Liver (tissue), 9 donors: Measurements from ENCODE around the gene DDX42. TPM values are rescaled to one million over a fixed set of nuclear protein-coding genes. Genes with fewer than 3 reads are reported as not detected.
"Not testable (repeated sequence)": the region's sequence is repeated elsewhere in the genome, so short reads cannot be mapped to it uniquely, and the experiment has no call there.

Source experiments
- DNase-seq: peaks from one replicate; pipeline ENCODE4 v3.0.0-alpha.2; 2017; ENCODE audit warnings: low spot score
- H3K27ac ChIP-seq, 2 donors: one replicate each; pipeline ENCODE4 v1.7.0; 2013; ENCODE audit warnings: inconsistent platforms in 2 of 2, low read length in 2 of 2, control low read depth in 1 of 2, low read depth in 1 of 2, mild to moderate bottlenecking in 1 of 2
- H3K27me3 ChIP-seq, 4 donors: one replicate each; pipeline versions ENCODE4 v1.6.1 to v1.7.0; 2013; ENCODE audit warnings: low read length in 3 of 4, inconsistent platforms in 1 of 4, mild to moderate bottlenecking in 1 of 4, moderate library complexity in 1 of 4; ENCODE audit not compliant: control insufficient read depth in 4 of 4, insufficient read depth in 4 of 4
- H3K36me3 ChIP-seq, 4 donors: one replicate each; pipeline versions ENCODE4 v1.6.1 to v1.7.0; 2013; ENCODE audit warnings: low read length in 3 of 4, mild to moderate bottlenecking in 3 of 4, low read depth in 1 of 4, moderate library complexity in 1 of 4; ENCODE audit not compliant: control insufficient read depth in 4 of 4, insufficient read depth in 3 of 4
- H3K4me1 ChIP-seq, 4 donors: one replicate each; pipeline versions ENCODE4 v1.6.1 to v1.7.0; 2013; ENCODE audit warnings: low read length in 3 of 4, mild to moderate bottlenecking in 3 of 4, moderate library complexity in 1 of 4; ENCODE audit not compliant: control insufficient read depth in 4 of 4, insufficient read depth in 4 of 4
- H3K4me3 ChIP-seq, 3 donors: one replicate each; pipeline versions ENCODE4 v1.6.1 to v1.7.0; 2013; ENCODE audit warnings: low read length in 3 of 3, control low read depth in 1 of 3, low read depth in 1 of 3, mild to moderate bottlenecking in 1 of 3
- H3K9ac ChIP-seq, 2 donors: one replicate each; pipeline ENCODE4 v1.7.0; 2013; ENCODE audit warnings: low read length in 2 of 2, mild to moderate bottlenecking in 2 of 2, moderate library complexity in 2 of 2, control low read depth in 1 of 2, low read depth in 1 of 2
- H3K9me3 ChIP-seq, 4 donors: one replicate each; pipeline versions ENCODE4 v1.6.1 to v1.7.0; 2013; ENCODE audit warnings: low read length in 3 of 4; ENCODE audit not compliant: control insufficient read depth in 4 of 4
- ATF3 ChIP-seq: IDR thresholded peaks from 2 replicates; pipeline ENCODE4 v1.6.1; 2016; ENCODE audit warnings: antibody characterized with exemption
- CTCF ChIP-seq: fragments of 150-350 bp; IDR thresholded peaks from 2 replicates; pipeline ENCODE4 v1.5.1; 2017; ENCODE audit warnings: improper control_type of control experiment, low read depth, low read length; ENCODE audit not compliant: missing input control
- EGR1 ChIP-seq, 2 donors: IDR thresholded peaks; 2 replicates each; pipeline ENCODE4 v1.6.1; 2016 to 2018; ENCODE audit warnings: antibody characterized with exemption in 2 of 2, low read depth in 2 of 2
- FOXA1 ChIP-seq: IDR thresholded peaks from 2 replicates; pipeline ENCODE4 v1.6.1; 2016; ENCODE audit warnings: antibody characterized with exemption
- FOXA2 ChIP-seq: IDR thresholded peaks from 2 replicates; pipeline ENCODE4 v1.6.1; 2016; ENCODE audit warnings: antibody characterized with exemption
- GABPA ChIP-seq, 2 donors: IDR thresholded peaks in 1 of 2; conservative IDR thresholded peaks in 1 of 2; 2 replicates each; pipeline ENCODE4 v1.6.1; 2016; ENCODE audit warnings: antibody characterized with exemption in 2 of 2, mild to moderate bottlenecking in 1 of 2, moderate library complexity in 1 of 2
- HNF4A ChIP-seq, 2 donors: conservative IDR thresholded peaks; 2 replicates each; pipeline ENCODE4 v1.6.1; 2016; ENCODE audit warnings: antibody characterized with exemption in 2 of 2, mild to moderate bottlenecking in 2 of 2
- HNF4G ChIP-seq: IDR thresholded peaks from 2 replicates; pipeline ENCODE4 v1.6.1; 2016; ENCODE audit warnings: antibody characterized with exemption
- JUND ChIP-seq, 2 donors: IDR thresholded peaks; 2 replicates each; pipeline ENCODE4 v1.6.1; 2016; ENCODE audit warnings: antibody characterized with exemption in 2 of 2
- NR2F2 ChIP-seq: IDR thresholded peaks from 2 replicates; pipeline ENCODE4 v1.6.1; 2016; ENCODE audit warnings: antibody characterized with exemption
- RAD21 ChIP-seq, 2 donors: IDR thresholded peaks; 2 replicates each; pipeline ENCODE4 v1.6.1; 2016; ENCODE audit warnings: antibody characterized with exemption in 2 of 2, mild to moderate bottlenecking in 2 of 2
- RXRA ChIP-seq, 2 donors: IDR thresholded peaks; 2 replicates each; pipeline ENCODE4 v1.6.1; 2017 to 2018; ENCODE audit warnings: antibody characterized with exemption in 2 of 2, mild to moderate bottlenecking in 1 of 2
- SP1 ChIP-seq: IDR thresholded peaks from 2 replicates; pipeline ENCODE4 v1.6.1; 2018; ENCODE audit warnings: antibody characterized with exemption, mild to moderate bottlenecking
- TAF1 ChIP-seq: conservative IDR thresholded peaks from 2 replicates; pipeline ENCODE4 v1.6.1; 2016; ENCODE audit warnings: antibody characterized with exemption, mild to moderate bottlenecking
- YY1 ChIP-seq: IDR thresholded peaks from 2 replicates; pipeline ENCODE4 v1.6.1; 2016; ENCODE audit warnings: antibody characterized with exemption, mild to moderate bottlenecking
- WGBS: extraction: QIAGEN DNeasy Blood & Tissue Kit; methylation state at CpG from one replicate; pipeline ENCODE4 v1.1.7; 2013; 5-methylcytosine and 5-hydroxymethylcytosine counted together
- polyA plus RNA-seq, 2 donors: library from polyadenylated mRNA; stranded (reverse) in 1 of 2; unstranded in 1 of 2; fragments of 200-250 nt in 1 of 2; fragments of >200 nt in 1 of 2; fragmentation: Nextera tagmentation in 1 of 2; extraction: Ambion mirVana in 1 of 2; gene quantifications; one replicate each; pipeline versions ENCODE4 v1.2.1 to v1.2.3, GENCODE V29; 2013 to 2015
- total RNA-seq, 2 donors: library from RNA; depleted of rRNA; stranded (reverse); fragments of >200 nt; gene quantifications; one replicate each; pipeline ENCODE4 v1.2.3, GENCODE V29; 2014
- TF ChIP-seq, protein P1 (sequence below): IDR thresholded peaks from 2 replicates; pipeline ENCODE4 v1.6.1; 2016; ENCODE audit warnings: antibody characterized with exemption
- TF ChIP-seq, protein P2 (sequence below): IDR thresholded peaks from 2 replicates; pipeline ENCODE4 v1.6.1; 2016; ENCODE audit warnings: antibody characterized with exemption
- TF ChIP-seq, protein P3 (sequence below): IDR thresholded peaks from 2 replicates; pipeline ENCODE4 v1.6.1; 2016; ENCODE audit warnings: antibody characterized with exemption, mild to moderate bottlenecking
- donor health status: healthy.
- donor health status: healthy.
- donor health status: healthy.
- donor health status: healthy.
- donor health status: healthy.

The DDX42 gene
- total and polyA plus RNA-seq, 4 donors: 15.0 to 64.2 (median 29.9) TPM

GRCh38 chr17:63843387-63843888, 69.5 kb downstream of the DDX42 start:
- Histone ChIP-seq H3K4me1 (peaks cover 18 to 36% (median 33%) of the 10 kb centered on the region in 4 donors), H3K27ac (peak overlapping the region; percentile 84 to 86), H3K4me3 (peak overlapping the region; percentile 57 to 80 (median 74)), H3K9ac (peak overlapping the region; percentile 56 to 77)
- not testable (repeated sequence) for H3K9me3 ChIP-seq, H3K27me3 ChIP-seq, H3K36me3 ChIP-seq, DNase-seq
- 8% methylated on average over 19 of the region's 19 CpGs for WGBS
- peak; percentile 75 for TF ChIP-seq NR2F2

DNA sequence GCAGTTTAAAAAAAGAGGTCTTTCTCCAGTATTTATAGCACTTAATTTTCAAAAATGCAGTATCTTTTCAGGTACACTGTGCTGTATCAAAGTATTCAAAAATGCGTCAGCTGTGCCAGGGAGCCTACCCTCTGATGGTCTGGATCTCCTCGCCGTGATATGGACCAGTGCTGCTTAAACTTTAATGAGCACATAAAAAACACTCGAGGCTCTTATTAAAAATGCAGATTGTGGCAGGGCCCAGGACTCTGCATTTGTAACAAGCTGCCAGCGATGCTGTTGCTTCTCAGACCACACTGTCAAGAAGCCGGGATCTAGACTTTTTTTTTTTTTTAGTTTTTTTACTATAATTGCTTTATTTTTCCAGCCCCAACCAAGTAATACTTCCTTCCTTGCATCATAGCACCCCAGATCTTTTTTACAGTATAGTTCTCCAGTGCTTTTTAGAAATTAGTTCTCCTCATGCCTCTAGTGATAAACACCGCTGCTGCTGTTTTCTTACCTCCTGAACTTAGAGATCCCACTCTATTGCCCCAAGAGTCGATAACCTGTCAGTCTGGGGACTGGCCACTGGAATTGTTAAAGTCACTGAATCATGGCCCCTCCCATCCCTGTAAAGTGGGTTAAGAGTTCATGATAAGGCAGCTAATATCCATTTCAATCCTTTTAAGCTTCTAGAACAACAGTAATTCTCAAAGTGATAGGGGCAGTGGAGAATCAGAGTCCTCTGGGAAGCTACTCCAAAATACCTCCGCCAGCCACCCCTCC, 70.1 kb downstream of the DDX42 start:
- WGBS: 77% methylated on average over 9 of the region's 9 CpGs
- Histone ChIP-seq H3K9me3 (no peaks in the 10 kb centered on the region), H3K4me3 (peak overlapping the region in 2 of 3 donors; percentile 57 to 80), H3K36me3 (no peaks in the 10 kb centered on the region), H3K27ac (peak overlapping the region; percentile 84 to 86), H3K4me1 (peaks cover 14 to 31% (median 28%) of the 10 kb centered on the region in 4 donors), H3K27me3 (no peaks in the 10 kb centered on the region), H3K9ac (peak overlapping the region in 1 of 2 donors; percentile 77)
- no peak for DNase-seq
- no peak for TF ChIP-seq CTCF
- no peak for TF ChIP-seq ATF3
- TF ChIP-seq YY1: no peak
- TF ChIP-seq, protein P1, sequence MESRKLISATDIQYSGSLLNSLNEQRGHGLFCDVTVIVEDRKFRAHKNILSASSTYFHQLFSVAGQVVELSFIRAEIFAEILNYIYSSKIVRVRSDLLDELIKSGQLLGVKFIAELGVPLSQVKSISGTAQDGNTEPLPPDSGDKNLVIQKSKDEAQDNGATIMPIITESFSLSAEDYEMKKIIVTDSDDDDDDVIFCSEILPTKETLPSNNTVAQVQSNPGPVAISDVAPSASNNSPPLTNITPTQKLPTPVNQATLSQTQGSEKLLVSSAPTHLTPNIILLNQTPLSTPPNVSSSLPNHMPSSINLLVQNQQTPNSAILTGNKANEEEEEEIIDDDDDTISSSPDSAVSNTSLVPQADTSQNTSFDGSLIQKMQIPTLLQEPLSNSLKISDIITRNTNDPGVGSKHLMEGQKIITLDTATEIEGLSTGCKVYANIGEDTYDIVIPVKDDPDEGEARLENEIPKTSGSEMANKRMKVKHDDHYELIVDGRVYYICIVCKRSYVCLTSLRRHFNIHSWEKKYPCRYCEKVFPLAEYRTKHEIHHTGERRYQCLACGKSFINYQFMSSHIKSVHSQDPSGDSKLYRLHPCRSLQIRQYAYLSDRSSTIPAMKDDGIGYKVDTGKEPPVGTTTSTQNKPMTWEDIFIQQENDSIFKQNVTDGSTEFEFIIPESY: no peak
- no peak for TF ChIP-seq SP1
- TF ChIP-seq, protein P2, sequence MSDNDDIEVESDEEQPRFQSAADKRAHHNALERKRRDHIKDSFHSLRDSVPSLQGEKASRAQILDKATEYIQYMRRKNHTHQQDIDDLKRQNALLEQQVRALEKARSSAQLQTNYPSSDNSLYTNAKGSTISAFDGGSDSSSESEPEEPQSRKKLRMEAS: no peak
- no peak for TF ChIP-seq EGR1 (IDR thresholded peaks at IDR 0.05; ENCODE audit: low read depth in 2 of 2)
- TF ChIP-seq, protein P3, sequence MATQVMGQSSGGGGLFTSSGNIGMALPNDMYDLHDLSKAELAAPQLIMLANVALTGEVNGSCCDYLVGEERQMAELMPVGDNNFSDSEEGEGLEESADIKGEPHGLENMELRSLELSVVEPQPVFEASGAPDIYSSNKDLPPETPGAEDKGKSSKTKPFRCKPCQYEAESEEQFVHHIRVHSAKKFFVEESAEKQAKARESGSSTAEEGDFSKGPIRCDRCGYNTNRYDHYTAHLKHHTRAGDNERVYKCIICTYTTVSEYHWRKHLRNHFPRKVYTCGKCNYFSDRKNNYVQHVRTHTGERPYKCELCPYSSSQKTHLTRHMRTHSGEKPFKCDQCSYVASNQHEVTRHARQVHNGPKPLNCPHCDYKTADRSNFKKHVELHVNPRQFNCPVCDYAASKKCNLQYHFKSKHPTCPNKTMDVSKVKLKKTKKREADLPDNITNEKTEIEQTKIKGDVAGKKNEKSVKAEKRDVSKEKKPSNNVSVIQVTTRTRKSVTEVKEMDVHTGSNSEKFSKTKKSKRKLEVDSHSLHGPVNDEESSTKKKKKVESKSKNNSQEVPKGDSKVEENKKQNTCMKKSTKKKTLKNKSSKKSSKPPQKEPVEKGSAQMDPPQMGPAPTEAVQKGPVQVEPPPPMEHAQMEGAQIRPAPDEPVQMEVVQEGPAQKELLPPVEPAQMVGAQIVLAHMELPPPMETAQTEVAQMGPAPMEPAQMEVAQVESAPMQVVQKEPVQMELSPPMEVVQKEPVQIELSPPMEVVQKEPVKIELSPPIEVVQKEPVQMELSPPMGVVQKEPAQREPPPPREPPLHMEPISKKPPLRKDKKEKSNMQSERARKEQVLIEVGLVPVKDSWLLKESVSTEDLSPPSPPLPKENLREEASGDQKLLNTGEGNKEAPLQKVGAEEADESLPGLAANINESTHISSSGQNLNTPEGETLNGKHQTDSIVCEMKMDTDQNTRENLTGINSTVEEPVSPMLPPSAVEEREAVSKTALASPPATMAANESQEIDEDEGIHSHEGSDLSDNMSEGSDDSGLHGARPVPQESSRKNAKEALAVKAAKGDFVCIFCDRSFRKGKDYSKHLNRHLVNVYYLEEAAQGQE: no peak
- TF ChIP-seq TAF1: no peak
- TF ChIP-seq FOXA1: no peak
- TF ChIP-seq HNF4A (conservative IDR thresholded peaks at IDR 0.05): no peak
- TF ChIP-seq NR2F2: no peak
- TF ChIP-seq HNF4G: no peak
- TF ChIP-seq GABPA (IDR thresholded peaks at IDR 0.05 in 1 of 2, conservative IDR thresholded peaks at IDR 0.05 in 1 of 2): no peak
- no peak for TF ChIP-seq FOXA2
- no peak for TF ChIP-seq JUND (IDR thresholded peaks at IDR 0.05)
- TF ChIP-seq RXRA (IDR thresholded peaks at IDR 0.05): no peak
- no peak for TF ChIP-seq RAD21 (IDR thresholded peaks at IDR 0.05)
